NCI-H2171 treated with DMSO at 0.1 percent for 48 hours (cell line): ENCODE results near the gene ABHD6.
"Not testable (repeated sequence)": the region's sequence is repeated elsewhere in the genome, so short reads cannot be mapped to it uniquely, and the experiment has no call there.

Source experiments
- DNase-seq: peaks from one replicate; lab custom pipeline; 2025; lab: John Stamatoyannopoulos, UW

Gene ABHD6

DNA sequence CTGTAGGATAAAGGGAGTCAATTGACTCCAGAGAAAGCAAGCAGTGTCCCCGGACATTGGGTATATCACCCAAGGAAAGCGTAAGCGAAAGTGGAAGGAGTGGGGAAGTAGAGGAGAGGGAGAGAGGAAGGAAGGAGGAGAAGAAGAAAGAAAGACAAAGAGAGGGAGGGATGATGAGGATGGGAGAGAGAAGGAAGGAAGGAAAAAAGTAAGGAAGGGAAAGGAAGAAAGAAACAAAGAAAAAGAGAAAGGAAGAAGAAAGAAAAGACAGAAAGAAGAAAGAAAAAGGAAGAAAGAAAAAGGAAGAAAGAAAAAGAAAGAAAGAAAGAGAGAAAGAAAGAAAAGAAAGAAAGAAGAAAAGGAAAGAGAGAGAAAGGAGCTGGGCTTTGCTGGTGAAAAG lies 27.7 kb upstream of the ABHD6 start:
- DNase-seq: no peak

DNA sequence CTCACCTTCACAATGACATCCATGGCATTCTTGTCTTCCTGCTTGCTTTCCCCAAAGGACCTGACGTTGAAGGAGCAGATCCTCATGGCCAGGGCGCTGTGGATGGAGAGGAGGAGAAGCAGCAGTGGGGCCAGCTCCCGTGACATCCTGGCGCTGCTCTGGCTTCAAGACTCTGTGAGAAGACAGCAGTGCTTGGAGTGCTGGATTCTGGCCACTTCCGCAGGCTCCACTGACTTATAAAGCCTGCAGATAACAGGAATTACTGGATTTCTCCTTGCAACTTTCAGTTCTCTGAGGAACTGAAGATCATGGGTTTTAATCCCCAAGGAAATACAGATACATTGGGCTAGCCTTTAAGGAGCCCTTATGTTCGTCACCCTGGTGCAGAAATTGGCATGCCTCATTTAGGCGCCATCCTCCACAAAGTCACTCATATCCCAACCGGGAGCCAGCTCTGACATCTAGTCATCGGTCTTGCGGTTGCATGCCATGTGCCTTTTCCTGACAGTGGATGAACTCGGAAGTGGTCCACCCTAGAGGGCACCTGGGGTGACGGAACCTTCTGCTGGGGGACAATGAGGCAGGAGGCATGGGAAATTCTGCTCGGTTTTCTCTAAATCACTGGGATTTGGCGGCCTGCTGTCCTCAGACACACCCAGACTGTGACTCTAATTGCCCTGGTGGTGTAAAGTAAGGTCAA lies 26.7 kb upstream of the ABHD6 start, which contains the start of gene DNASE1L3:
TSS of gene DNASE1L3 (minus strand) at position 212 of the 700 bp plus-strand sequence. CDS start at position 146, 66 bp downstream.
- no peak for DNase-seq

DNA sequence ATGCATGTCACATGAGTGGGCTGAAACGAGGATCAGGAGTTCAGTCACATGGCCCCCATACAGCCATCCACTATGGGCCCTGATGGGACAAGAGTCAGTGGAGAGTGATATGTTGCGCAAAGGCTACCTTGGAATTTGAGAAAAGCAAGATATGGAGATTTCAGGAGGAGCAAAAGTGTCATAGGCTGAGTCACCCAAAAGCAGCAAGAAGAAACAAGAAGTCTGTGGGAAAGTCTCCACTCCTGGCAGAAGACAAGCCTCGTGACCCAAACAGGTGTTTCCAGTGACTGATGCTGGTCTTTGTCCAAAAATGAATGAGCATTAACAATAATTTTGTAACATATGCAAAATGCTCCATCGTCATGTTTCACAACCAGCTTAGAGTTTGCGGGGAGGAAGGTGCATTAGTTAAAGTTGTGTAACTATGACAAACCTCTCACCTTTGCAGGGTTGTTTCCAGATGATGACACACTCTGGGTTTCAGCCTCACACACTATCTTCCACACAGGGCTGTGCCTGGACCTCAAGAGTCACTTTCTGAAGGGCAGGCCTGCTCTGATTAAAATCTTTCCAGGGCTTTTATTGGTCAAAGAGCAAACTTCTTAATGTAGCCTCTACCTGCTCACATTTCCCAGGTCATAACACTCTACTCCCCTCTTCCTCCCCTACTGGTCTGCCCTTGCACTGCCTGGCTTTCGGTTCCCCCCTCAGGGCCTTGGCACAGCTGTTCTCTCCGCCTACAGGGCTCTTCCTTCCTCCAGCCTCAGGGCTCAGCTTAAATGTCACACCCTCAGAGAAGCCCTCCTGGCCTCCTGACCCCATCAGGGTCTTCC lies 22.9 kb upstream of the ABHD6 start:
- DNase-seq: peak; percentile 57

DNA sequence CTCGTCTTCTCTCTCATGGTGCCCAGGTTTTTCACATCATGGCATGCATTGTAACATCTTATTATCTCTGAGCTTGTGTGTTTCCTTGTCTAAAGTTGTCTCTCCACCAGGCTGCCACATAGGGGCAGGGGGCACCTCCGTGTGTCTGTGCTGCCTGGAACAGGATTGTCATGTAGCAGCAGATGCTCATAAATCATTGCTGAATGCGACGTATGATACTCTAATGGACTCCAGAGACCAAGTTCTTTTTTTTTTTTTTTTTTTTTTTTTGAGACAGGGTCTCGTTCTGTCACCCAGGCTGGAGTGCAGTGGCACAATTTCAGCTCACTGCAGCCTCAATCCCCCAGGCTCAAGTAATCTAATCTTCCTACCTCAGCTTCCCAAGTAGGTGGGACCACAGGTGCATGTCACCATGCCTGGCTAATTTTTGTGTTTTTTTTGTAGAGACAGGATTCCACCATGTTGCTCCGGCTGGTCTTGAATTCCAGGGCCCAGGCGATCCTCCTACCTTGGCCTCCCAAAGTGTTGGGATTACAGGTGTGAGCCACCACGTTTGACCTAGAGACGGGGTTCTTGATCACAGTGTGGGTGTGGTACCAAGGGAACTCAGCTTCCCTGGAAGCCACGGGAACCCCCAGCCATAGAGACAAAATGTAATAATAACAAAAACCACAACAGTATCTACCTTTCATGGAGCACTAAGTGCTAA lies 22.1 kb upstream of the ABHD6 start:
- DNase-seq: peak; percentile 57

DNA sequence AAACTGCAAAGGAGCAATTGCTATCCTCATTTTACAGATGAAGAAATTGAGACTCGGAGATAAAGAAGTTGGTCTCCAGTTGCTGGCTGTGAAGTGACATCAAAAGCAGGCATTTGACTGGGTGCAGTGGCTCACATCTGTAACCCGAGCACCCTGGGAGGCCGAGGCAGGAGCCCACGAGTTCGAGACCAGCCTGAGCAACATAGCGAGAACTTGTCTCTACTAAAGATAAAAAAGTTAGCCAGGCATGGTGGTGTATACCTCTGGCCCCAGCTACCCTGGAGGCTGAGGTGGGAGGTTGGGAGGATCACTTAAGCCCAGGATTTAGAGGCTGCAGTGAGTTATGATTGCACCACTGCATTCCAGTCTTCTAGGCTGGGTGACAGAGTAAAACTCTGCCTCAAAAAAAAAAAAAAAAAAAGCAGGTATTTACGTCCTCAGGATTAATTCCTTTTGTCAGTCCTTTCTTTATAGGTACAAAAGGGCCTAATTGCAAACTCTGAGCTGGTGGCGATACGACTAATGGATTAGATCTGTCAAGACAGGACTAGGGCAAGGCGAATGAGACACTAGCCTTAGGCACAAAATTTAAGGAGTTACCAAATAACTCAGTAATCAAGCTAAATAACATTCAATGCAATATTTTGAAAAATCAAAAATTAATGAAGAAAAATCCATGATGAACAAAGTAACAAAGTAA lies 20.9 kb upstream of the ABHD6 start:
- DNase-seq: no peak

DNA sequence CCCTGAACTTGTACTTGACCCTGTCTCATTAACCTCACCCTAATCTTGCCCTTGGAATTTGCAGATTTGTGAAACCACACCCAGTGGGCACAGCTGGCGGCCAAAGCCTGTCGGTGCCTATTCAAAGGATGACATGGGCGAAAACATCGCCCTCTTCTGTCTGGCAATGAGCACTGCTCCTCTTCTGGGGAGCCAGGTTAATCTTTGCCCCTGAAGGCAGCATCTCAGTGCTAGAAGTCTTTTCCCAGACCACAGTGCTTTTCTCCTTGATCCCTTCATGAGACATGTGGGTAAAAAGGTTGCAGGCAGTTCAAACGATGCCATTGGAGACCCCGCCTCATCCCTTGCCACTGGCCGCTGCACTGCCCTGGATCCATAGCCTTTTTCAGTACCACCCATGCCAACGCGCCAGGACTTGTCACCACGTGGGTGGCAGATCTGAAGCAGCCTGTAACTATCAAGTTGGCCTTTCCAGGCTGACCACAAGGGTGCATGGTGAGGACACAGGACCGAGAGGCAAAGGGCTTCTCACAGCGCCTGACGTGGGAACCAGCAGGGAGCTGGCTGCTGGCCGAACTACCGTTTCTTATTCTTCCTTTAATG lies 20.3 kb upstream of the ABHD6 start:
- DNase-seq: peak; percentile 13

DNA sequence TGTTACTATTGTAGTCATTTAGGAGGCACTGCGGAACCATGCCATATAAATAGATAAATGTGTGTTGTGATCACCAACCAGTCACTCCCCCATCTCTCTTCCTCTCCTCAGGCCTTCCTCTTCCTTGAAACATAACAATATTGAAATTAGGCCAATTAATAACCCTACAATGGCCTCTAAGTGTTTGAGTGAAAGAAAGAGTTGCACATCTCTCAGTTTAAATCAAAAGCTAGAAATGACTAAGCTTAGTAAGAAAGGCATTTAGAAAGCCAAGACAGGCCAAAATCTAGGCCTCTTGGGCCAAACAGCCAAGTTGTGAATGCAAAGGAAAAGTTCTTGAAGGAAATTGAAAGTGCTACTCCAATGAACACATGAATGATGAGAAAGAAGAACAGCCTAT lies 18.7 kb upstream of the ABHD6 start:
- no peak for DNase-seq

DNA sequence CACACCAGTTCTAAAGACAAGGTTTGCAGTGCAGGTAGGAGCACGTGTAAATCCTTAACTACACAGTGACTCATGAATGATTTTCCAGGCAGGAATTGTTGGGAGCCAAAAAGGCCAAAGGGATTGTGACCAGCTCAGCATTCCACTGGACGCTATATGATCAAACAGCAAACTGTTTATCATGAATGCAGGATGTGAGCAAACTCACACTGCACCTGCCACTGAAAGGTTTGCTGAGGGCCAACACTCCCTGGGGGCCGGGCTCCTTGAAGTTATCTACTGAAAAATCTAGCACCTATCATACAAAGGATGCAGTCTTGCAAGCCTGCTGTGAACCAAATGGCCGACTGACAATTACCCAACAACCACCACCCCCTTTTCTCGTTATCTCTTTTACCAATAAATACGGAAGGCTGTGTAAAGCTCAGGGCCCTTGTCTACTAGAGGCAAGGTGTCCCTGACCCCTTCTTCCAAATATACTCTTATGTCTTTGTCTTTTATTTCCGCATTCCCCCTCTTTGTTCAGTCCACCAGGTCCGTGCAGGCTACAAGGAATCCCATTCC lies 15.3 kb upstream of the ABHD6 start:
- DNase-seq: no peak

DNA sequence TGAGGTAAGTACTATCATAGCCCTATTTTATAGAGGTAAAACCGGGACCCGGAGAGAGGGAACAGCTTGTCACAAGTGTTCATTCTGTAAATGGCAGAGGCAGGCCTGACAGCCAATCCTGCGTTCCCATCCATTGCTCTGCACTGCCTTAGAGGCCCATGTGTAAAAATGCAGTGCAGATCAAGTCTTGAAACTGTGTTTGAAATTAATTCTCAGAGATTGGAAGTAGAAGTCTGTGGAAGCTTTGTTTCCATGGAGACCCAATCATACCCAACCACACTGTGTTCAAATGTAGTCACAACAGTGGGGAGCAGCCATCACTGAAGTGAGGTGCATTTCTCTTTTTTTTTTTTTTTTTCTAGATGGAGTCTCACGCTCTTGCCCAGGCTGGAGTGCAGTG lies 13.7 kb upstream of the ABHD6 start:
- DNase-seq: no peak

DNA sequence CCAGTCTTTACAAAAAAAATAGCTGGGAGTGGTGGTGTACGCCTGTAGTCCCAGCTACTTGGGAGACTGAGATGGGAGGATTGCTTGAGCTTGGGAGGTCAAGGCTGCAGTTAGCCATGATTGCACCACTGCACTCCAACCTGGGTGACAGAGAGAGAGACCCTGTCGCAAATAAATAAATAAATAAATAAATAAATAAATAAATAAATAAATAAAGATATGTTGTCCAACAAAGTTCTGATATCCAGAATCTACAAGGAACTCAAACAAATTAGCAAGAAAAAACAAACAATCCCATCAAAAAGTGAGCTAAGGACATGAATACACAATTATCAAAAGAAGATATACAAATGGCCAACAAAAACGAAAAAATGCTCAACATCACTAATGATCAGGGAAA lies 9.7 kb upstream of the ABHD6 start:
- DNase-seq: not testable (repeated sequence)

DNA sequence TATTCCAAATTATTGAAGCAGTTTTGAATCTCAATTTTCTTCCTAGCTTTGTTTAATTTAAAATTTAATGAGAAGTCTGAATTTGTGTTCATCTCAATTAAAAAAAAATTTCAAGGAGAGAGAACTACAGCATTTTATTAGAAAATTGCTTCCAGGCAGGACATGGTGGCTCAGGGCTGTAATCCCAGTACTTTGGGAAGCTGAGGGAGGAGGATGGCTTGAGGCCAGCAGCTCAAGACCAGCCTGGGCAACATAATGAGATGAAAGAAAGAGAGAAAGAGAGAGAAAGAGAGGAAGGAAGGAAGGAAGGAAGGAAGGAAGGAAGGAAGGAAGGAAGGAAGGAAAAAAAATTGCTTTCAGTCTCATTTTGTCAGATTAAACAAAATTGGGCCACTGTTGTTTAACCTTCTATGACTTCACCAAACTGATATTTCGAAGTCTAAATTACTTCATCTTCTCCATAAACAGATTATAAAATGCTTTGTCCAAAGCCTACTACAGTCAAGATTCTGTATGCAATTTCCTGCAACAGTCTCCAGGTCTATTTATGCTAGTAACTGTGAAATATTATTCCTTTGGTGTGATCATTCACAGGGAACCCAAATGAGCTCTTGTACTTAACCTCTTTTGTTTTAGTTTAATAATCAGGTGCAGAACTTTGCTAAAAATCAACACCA lies 6.6 kb upstream of the ABHD6 start:
- DNase-seq: no peak

DNA sequence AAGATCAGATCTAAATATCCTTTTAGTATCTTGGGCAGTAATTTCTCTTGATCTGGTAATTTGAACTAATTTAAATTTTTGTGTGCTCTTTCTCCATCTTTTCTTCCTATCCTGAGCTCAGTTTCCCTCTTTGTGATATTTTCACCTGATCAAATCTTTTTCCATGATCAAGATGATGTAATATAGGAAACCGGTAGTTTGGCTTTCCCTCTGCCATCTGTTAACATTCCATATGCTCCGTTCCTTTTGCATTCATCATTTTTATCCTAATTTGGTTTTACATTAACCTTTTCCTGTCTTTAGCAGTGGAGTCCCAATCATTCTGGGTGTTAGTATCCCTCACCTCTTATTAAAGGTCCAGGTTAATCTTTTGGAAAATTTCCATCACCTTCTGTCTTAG lies 5.9 kb upstream of the ABHD6 start:
- DNase-seq: peak; percentile 72

DNA sequence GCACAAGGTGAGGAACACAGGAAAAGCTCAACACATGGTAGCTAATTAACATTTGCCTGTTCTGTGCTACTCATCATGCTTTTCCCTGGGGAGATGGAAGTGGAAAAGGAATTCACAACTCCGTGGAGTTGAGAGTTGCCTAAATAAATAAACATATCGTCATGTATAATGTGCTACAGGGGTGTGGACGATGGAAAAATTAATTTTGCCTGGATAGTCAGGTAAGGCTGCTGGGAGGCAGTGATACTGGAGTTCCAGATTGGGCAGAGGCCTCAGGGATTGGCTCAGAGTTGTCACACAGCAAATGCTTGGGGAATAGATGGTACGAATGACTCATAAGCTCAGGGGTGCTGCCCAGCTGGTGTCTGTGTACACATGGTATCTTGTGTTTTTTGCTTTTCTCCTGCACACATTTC lies 3.1 kb upstream of the ABHD6 start:
- peak; percentile 80 for DNase-seq

DNA sequence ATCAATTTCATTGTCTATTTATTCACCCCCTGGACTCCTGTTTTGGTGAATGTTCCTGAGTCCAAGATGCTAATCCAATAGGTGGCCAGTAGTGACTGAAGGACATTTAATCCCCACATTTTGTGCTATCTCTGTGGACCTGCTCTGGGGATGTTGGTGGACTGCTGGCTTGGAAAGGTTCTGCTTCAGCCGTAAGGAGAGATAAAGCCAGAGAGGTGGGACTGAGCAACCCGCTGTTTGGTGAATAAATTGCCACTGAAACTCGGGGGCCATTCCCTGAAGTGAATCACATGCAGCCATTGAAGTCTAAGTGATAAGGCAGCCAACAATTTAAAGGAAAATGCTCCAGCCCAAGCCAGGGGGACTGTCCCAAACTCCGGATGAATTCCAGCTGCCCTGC lies 1.6 kb upstream of the ABHD6 start:
- no peak for DNase-seq

DNA sequence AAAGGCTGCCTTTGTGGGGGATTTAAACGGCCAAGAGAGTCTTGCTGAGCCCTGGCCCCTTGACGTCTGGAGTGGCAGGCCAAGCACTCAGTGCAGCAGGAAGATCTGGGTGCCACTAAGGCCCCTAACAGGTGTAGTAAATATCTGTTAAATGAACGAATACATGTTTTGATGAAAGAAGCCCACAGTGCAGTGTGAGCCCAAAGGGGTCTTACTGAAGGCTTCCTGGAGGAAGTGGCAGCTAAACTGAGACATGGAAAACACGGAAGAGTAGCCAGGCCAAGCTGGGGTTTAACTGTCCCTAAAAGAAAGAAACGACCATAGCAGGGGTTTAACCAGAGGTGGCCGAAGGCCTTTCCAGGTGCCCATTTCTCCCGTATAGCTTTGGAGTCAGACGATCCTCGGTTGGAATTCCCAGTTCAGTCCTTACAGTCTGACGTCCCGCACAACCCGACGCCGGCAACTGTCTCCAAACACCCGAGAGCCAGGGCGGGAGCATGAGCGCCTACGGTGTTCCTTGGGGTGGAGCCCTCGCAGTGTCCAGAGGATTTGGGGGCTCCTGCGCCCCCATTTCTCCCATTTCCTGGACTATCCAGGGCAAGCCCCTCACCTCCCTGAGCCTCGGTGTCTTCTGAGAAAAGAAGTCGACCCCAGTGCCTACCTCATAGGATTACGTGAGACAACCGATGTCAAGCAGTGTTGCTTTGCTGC lies 910 bp upstream of the ABHD6 start:
- no peak for DNase-seq

DNA sequence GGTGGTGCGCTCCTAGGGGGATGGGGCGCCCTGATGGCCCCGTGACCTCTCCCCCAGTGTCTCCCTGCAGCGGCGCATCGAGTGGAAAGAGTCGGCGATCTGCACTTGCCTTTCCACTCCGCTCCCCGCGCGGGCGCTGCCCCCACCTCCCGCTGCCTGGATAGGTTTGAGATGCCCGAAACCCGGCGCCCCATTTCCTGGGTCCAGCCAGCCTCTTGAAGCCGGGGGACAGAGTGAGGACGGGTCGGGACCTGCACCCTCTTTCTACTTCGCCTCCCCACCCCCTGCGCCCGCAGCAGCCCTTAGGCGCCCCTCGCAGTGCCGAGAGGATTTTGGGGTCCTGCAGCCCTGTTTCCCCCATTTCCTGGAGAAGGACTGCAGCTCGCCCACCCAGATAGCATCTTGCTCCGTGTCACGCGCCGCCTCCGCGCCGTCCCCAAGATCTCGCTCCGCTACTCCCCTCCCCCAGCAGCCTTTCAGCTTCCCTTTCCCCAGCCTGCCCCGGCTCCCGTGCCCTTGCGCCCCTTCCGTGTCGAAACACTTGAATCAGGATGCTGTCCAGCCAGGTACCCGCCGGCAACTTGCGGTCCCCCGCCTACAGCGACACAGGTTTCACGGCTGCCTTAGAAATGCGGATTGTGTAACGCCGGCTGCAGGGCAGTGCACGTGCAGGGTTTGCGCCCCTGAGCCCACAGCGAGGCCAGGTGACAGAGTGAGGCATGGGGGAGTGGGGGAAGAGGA lies 519 bp downstream of the ABHD6 start:
- peak; percentile 35 for DNase-seq

DNA sequence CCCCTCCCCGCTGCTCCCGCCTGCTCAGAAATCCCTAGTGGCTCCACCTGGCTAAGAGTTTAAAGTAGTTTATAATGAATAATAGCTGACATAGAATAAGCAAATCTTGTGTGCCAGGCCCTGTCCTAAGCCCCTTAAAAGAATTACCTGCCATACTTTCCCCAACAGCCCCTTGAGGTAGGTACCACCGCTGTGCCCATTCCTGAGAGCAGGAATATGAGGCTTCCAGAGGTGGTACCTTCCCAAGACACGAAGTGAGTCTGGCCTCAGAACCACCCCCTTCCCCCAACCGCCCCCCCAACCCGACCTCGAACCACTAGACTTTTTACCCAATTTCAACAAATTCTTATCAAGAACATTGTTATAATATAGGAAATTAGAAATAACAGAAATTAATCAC lies 1.2 kb downstream of the ABHD6 start:
- no peak for DNase-seq

DNA sequence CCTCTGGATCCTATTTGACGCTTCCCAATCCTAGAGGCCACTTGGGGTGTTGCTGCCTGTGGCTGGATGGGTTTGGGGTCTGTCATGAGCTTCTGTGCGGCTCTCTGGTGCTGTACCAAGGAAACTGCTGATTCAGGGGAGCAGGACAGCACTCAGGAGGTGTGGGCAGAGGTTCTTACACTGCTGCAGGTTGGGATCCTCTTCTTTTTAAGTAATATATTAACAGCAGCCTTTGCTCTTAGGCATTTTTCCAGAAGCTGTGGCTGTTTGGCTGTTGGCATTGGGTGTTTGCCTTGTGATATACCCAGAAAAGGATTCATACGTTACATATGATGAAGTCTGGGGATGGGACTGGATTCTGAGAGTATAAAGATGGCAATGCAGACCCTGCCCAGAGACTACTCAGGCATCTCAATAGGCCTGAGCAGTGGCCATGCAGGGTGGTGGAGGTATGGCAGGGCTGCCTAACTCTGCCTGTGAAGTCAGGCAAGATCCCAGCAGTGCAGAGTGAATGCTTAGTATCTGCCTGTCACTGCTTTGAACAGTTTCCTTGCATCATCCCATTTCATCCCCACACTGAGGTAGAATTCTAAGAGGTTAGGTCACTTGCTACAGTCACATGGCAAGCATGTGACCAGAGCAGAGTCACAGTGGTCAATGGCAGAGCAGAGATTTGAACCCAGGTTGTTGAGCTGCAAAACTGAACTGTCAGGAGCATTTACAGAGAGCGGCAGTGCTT lies 3.9 kb downstream of the ABHD6 start:
- no peak for DNase-seq

DNA sequence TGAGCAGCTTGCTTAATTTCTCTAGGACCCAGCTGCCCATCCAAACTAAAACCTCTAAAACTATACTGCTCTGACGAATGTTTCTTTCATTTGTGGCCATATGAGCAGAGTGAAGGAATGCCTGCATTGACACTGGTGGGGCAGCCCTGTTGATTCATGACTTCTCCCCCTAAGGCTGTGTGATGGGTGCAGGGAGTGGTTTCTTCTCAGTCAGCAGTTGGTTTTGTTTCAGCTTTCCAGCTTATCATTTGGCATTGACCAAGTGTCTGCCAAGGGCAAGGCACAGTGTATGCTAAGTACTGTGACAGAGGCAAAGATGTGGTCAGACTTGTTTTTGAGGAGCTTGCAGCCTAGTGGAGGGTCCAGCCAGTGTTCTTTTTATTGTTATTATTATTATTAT lies 4.7 kb downstream of the ABHD6 start:
- no peak for DNase-seq
